GM18499 (cell line): ENCODE data around the gene KRTAP10-8.
"Not testable (repeated sequence)": the region's sequence is repeated elsewhere in the genome, so short reads cannot be mapped to it uniquely, and the experiment has no call there.

Source experiments
- ATAC-seq: cut with Tn5 transposase; IDR thresholded peaks from one replicate; pipeline ENCODE4 v1.9.1; 2021; ENCODE audit warnings: moderate number of reproducible peaks; ENCODE audit not compliant: insufficient read depth, unreplicated experiment

The KRTAP10-8 gene

GRCh38 chr21:44579056-44579832, 32.6 kb upstream of the KRTAP10-8 start:
- ATAC-seq, result no peak

DNA sequence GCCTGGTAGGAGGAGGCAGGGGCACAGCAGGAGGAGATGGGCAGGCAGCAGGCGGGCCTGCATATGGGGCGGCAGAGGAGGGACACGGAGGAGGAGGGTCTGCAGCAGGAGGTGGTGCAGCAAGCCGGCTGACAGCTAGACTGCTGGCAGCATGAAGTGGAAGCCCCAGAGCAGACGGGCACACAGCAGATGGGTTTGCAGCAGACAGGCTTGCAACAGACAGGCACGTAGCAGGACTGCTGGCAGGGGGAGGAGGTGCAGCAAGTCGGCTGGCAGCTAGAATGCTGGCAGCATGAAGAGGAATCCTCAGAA, 32.1 kb upstream of the KRTAP10-8 start:
- ATAC-seq, result no peak

DNA sequence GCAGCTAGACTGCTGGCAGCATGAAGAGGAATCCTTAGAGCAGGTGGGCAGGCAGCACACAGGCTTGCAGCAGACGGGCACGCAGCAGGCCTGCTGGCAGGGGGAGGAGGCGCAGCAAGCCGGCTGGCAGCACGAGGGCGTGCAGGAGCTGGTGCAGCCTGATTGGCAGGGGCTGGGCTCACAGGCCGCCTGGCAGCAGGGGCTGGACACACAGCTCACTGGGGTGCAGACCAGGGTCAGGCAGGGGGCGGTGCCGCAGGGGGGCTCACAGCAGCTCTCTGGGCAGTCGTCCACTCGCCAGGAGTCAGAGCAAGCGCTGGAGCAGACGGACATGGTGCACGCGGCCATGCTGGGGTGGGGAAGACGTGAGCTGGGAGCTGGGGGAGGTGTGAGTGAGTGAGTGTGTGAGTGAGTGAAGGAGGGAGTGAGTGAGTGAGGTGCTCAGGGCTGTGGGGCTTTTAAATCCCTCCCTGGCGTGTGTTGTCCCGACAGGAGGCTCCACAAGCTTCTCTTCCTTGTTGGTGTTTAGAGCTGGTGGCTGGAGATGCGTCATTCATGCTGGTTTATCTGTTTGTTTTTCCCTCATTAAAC, 31.6 kb upstream of the KRTAP10-8 start, which contains the start of gene KRTAP10-5:
Gene KRTAP10-5, minus strand, starts transcription at position 374 of the 591 bp plus-strand sequence. Its CDS starts 26 bp downstream, at position 348.
- ATAC-seq, result not testable (repeated sequence)

GRCh38 chr21:44581158-44581557, 30.7 kb upstream of the KRTAP10-8 start:
- no peak for ATAC-seq

GRCh38 chr21:44582055-44582454, 29.8 kb upstream of the KRTAP10-8 start:
- no peak for ATAC-seq

GRCh38 chr21:44583089-44583799, 28.6 kb upstream of the KRTAP10-8 start:
- no peak for ATAC-seq

- ATAC-seq, result no peak
Measured at GRCh38 chr21:44583800-44584147, 28.1 kb upstream of the KRTAP10-8 start.

DNA sequence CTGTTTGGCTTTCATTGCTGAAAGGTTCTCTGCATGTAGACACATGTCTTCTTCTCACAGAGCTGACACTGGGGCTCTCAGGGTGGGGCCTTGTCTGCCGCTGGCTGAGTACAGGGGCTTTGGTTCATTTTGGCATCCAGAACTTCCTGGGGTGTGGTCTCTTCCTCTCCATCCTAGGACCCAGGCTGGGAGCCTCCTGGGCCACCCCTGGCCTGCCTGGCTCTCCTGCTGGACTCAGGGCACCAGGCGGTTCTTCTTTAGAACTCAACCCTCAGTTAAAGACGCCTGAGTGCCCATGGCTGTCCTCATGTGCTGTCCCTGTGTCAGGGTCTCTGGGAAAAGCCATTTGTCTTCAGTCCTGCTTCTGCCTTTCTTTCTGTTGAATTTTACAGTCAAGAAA, 26.0 kb upstream of the KRTAP10-8 start:
- ATAC-seq, result no peak

DNA sequence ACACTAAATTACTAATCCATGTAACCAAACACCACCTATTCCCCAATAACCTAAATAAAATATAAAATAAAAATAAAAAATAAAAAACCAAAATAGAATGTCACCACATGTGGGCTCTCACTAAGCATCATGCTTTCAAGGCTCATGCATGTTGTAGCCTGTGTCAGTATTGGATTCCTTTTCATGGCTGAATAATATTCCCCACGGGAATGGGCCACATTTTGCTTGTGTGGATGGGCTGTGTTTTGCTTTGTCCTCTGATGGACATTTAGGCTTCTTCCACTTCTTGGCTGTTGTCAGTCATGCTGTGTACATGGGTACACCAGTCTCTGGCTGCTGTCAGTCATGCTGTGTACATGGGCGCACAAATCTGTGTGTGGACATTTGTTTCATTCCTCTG, 22.8 kb upstream of the KRTAP10-8 start:
- no peak for ATAC-seq

GRCh38 chr21:44589586-44590305, 22.1 kb upstream of the KRTAP10-8 start:
- no peak for ATAC-seq

GRCh38 chr21:44590311-44590721, 21.6 kb upstream of the KRTAP10-8 start:
- no peak for ATAC-seq

DNA sequence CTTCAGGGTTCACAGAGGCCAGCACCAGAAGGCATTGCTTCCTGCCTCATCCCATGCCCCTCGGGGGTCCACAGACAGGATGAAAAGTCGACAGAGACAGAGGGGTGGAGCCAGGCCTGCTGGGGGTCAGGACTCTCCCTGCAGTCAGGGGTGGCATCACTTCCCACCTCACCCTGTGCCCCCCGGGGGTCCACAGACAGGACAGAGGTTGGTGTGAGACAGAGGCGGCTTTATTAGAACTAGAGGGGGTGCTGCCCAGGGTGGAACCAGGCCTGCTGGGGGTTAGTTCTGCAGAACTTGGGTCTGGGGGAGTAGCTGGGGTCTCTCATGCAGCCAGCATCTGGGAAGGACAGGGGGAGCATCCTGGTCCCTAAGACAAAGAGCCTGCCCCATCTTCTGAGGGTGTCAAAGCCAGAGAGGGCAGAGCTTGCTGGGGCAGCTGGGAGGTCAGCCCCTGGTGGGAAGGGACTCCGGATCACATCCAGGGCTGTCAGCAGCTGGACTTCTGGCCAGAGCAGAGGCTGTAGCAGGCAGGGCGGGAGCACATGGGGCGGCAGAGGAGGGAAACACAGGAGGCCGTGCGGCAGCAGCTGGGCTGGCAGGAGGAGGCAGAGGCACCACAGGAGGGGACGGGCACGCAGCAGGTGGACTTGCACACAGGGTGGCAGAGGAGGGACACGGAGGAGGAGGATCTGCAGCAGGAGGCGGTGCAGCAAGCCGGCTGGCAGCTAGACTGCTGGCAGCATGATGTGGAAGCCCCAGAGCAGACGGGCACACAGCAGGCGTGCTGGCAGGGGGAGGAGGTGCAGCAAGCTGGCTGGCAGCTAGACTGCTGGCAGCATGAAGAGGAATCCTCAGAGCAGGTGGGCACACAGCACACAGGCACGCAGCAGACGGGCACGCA, 20.7 kb upstream of the KRTAP10-8 start:
- ATAC-seq, result not testable (repeated sequence)

GRCh38 chr21:44591801-44592130, 20.1 kb upstream of the KRTAP10-8 start:
- not testable (repeated sequence) for ATAC-seq

DNA sequence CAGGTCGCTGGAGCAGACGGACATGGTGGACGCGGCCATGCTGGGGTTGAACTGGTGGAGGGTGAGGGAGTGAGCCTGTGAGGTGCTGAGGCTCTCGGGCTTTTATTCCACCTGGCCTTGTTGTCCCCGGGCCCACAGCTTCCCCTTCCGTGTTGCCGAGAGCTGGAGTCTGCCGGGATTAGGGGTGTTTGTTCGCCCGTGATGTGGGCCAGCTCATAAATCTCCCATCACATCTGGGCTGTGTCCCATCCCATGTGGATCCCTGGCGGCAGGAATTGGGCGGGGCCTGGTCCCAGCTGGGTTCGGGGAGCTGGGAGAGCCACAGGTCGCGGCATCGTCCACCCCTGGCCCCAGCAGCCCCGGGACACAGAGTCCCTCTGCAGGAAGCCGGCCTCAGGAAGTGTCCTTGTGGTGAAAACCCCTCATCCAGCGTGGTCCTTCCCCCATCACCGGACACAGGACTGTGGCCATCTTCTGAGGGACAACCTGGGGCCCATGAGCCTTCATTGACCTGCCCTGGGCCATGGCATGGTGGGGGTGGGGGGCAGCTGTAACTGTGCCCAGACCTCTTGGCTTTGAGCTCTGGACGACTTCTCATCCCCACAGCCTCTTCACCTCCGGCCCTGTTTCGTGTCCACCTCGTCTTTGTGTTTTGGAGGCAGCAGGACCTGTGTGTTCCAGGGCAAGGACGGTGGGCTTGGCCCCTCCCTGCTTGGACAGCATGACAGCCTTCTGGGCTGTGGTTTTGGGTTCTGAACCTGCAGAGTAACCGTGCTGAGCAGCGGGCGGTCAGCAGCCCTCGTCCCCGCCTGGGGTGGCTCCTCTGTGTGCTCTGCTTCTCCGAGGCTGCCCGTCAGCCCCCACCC, 19.2 kb upstream of the KRTAP10-8 start, which contains the start of gene KRTAP10-6:
Gene KRTAP10-6, minus strand, starts transcription at position 60 of the 866 bp plus-strand sequence. Its CDS starts 21 bp downstream, at position 39.
- ATAC-seq, result no peak

- no peak for ATAC-seq
Measured at GRCh38 chr21:44593598-44594405, 18.1 kb upstream of the KRTAP10-8 start.

- no peak for ATAC-seq
Measured at GRCh38 chr21:44594406-44594916, 17.4 kb upstream of the KRTAP10-8 start.

DNA sequence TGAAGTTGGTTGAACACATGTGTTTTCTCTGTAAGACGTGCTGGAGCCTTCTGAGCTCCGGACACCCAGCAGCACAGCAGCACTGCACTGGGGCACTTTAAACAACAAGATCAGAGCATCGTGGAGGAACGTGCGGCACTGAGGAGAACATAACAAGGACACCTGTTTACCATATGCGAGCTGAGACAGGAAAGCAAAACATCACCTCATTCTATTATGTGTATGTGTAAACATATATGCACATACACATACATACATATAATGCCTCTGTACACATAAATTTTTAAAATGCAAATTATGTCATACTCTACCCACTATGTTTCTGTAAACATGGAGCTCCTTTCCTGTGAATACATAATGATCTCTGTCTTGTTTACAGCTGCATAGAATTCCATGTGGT, 16.4 kb upstream of the KRTAP10-8 start:
- no peak for ATAC-seq
